Colon (tissue), 2 donors: ENCODE data around the gene ZNFX1.
"Not testable (repeated sequence)": the region's sequence is repeated elsewhere in the genome, so short reads cannot be mapped to it uniquely, and the experiment has no call there.

ENCODE experiments used
- FAIRE-seq: peaks from 2 replicates; lab custom pipeline; 2012; peaks lifted over from hg19 to GRCh38; lab: Jason Lieb, UNC
- donor health status: control.
- donor health status: control.

ZNFX1 gene

GRCh38 chr20:49278036-49278817, at the start of gene ZNFX1:
ZNFX1 (minus strand) TSS chr20:49278057; CDS start chr20:49275839, 2,218 bp downstream.
- FAIRE-seq: no peak

GRCh38 chr20:49326026-49326425, 48.2 kb upstream of the ZNFX1 start:
- no peak for FAIRE-seq

- no peak for FAIRE-seq
These were observed 46.4 kb upstream of the ZNFX1 start for GRCh38 chr20:49324306-49324705.

- FAIRE-seq: no peak
These were observed 45.9 kb upstream of the ZNFX1 start for GRCh38 chr20:49323622-49324238.

- FAIRE-seq: no peak
These were observed 42.6 kb upstream of the ZNFX1 start for GRCh38 chr20:49320460-49320859.

GRCh38 chr20:49319208-49319809, 41.5 kb upstream of the ZNFX1 start:
- no peak for FAIRE-seq

GRCh38 chr20:49318430-49319207, 40.8 kb upstream of the ZNFX1 start:
- FAIRE-seq: no peak

GRCh38 chr20:49318091-49318429, 40.2 kb upstream of the ZNFX1 start:
- FAIRE-seq: no peak

- no peak for FAIRE-seq
These were observed 38.8 kb upstream of the ZNFX1 start for GRCh38 chr20:49316704-49317103.

GRCh38 chr20:49315580-49315979, 37.7 kb upstream of the ZNFX1 start:
- no peak for FAIRE-seq

- FAIRE-seq: not testable (repeated sequence)
These were observed 36.2 kb upstream of the ZNFX1 start for GRCh38 chr20:49314052-49314451.

GRCh38 chr20:49313283-49313682, 35.4 kb upstream of the ZNFX1 start:
- FAIRE-seq: no peak

GRCh38 chr20:49312661-49313060, 34.8 kb upstream of the ZNFX1 start:
- no peak for FAIRE-seq

- no peak for FAIRE-seq
These were observed 32.8 kb upstream of the ZNFX1 start for GRCh38 chr20:49310705-49311104.

GRCh38 chr20:49308875-49309274, 31.0 kb upstream of the ZNFX1 start:
- no peak for FAIRE-seq

GRCh38 chr20:49306903-49307620, 29.2 kb upstream of the ZNFX1 start:
- FAIRE-seq: no peak

GRCh38 chr20:49303065-49303552, 25.3 kb upstream of the ZNFX1 start:
- no peak for FAIRE-seq

GRCh38 chr20:49297605-49298530, 20.0 kb upstream of the ZNFX1 start:
- FAIRE-seq: no peak

GRCh38 chr20:49294002-49294654, 16.3 kb upstream of the ZNFX1 start:
- not testable (repeated sequence) for FAIRE-seq

- no peak for FAIRE-seq
These were observed 15.3 kb upstream of the ZNFX1 start for GRCh38 chr20:49293122-49293521.
